ENCODE measurements around the gene RBM4. TPM values are rescaled to one million over a fixed set of nuclear protein-coding genes. Genes with fewer than 3 reads are reported as not detected.

The RBM4 gene
- total and polyA plus RNA-seq, 2 of the 13 experiments (the other 11 are each of a cell fraction or from before 2014, with no cell fraction given), result 126 to 136 TPM

GRCh38 chr11:66677599-66678375 is 39.3 kb downstream of the RBM4 start, which contains the start of gene RBM4B (continued):
- TF ChIP-seq MAZ (IDR thresholded peaks at IDR 0.05; ENCODE audit: borderline replicate concordance, low read depth, low read length) (peak; percentile 31; the same call in 1 of the 2 replicates), MAZ (CRISPR knock-in tag; IDR thresholded peaks at IDR 0.05; ENCODE audit: low read depth) (no peak), NR2F6 (IDR thresholded peaks at IDR 0.05) (no peak; the same call in none of the 2 replicates), NR2F6 (CRISPR knock-in tag; IDR thresholded peaks at IDR 0.05) (peak; percentile 34; the same call in 1 of the 2 replicates), EHMT2 (IDR thresholded peaks at IDR 0.05; ENCODE audit: borderline replicate concordance, low read depth, low read length) (no peak), ASH2L (IDR thresholded peaks at IDR 0.05; ENCODE audit: insufficient read length, low read depth, low read length) (peak; percentile 86), ZNF703 (CRISPR knock-in tag; IDR thresholded peaks at IDR 0.05; ENCODE audit: borderline replicate concordance) (no peak), ZNF549 (CRISPR knock-in tag; IDR thresholded peaks at IDR 0.05) (no peak), TCF12 (IDR thresholded peaks at IDR 0.05) (no peak), TCF12 (CRISPR knock-in tag; IDR thresholded peaks at IDR 0.05) (no peak), CAMTA2 (CRISPR knock-in tag; IDR thresholded peaks at IDR 0.05; ENCODE audit: borderline replicate concordance) (0 out of 2 replicates have a peak, but pooled peaks have one; percentile 30), EZH2 (conservative IDR thresholded peaks at IDR 0.05; ENCODE audit: low read depth, low read length) (no peak), ZNF615 (CRISPR knock-in tag; IDR thresholded peaks at IDR 0.05; ENCODE audit: borderline replicate concordance) (no peak), ZNF883 (CRISPR knock-in tag; IDR thresholded peaks at IDR 0.05; ENCODE audit: not compliant biosample characterization) (peak; percentile 73), AKNA (CRISPR knock-in tag; IDR thresholded peaks at IDR 0.05; ENCODE audit: borderline replicate concordance) (no peak), HMGXB3 (CRISPR knock-in tag; IDR thresholded peaks at IDR 0.05; ENCODE audit: borderline replicate concordance) (peak; percentile 86), MLLT10 (CRISPR knock-in tag; IDR thresholded peaks at IDR 0.05) (no peak)

Data from HepG2 (cell line).